ENCODE results near the gene C6orf141. TPM values are rescaled to one million over a fixed set of nuclear protein-coding genes. Genes with fewer than 3 reads are reported as not detected.

C6orf141 gene
- total and polyA plus RNA-seq, 2 of the 13 experiments (the other 11 are each of a cell fraction or from before 2014, with no cell fraction given), result 0.07 TPM; not detected in 1

- Histone ChIP-seq H4K20me1 (ENCODE audit: insufficient read depth, low read length) (no peaks in the 10 kb centered on the region), H3K36me3 (replicated peaks in 1 of 2; ENCODE audit: control insufficient read depth in 1 of 2, insufficient read depth in 2 of 2, low read length in 2 of 2) (no peaks in the 10 kb centered on the region), H3K27ac (ENCODE audit: extremely low read length, insufficient read depth, low read length) (peak overlapping the region; percentile 41), H3K9ac (ENCODE audit: insufficient read depth, low read depth, low read length) (no peak overlapping the region), H3K9me3 (ENCODE audit: low read length) (no peaks in the 10 kb centered on the region), H2AFZ (ENCODE audit: low read length) (peak overlapping the region; percentile 99), H3K4me1 (ENCODE audit: insufficient read depth, low read length) (peaks cover 63% of the 10 kb centered on the region), H3K79me2 (ENCODE audit: insufficient read depth, low read length) (no peaks in the 10 kb centered on the region), H3K4me2 (ENCODE audit: low read depth, low read length) (peak overlapping the region; percentile 12; the same call in 1 of the 2 replicates), H3K4me3 (replicated peaks in 1 of 3; ENCODE audit: insufficient read depth in 1 of 3, low read depth in 2 of 3, low read length in 3 of 3) (no peak overlapping the region), H3K27me3 (ENCODE audit: control insufficient read depth in 1 of 2, insufficient read depth in 2 of 2, low read length in 2 of 2) (no peaks in the 10 kb centered on the region)
- BruUV-seq (replicated peaks), result no TSS peak
- FAIRE-seq (no peak), ATAC-seq (peak; percentile 47; the same call in 2 of the 3 replicates), DNase-seq (ENCODE audit: low spot score) (peak; percentile 42)
- ChIA-PET POLR2A (interaction anchor here (0.9 kb wide), 1 partner anchor 12 kb away, joined by 3 read pairs; no protein-coding TSS in a partner anchor), CTCF (ENCODE audit: low intra/inter-chr PET ratio, low total read pairs) (no interaction called here)
- intact Hi-C loops (cut with micrococcal nuclease; ENCODE audit: unreplicated experiment) (loop anchor here (1.0 kb wide), 1 partner anchor 46 kb away; the partner anchor contains the start of genes CENPQ and MMUT), in situ Hi-C loops (cut with HindIII; ENCODE audit: extremely low pct_ligation_motif_present, low pct_unique_long_range_greater_than_20kb) (no loop called here)
- 65% methylated on average over 3 of the region's 3 CpGs for WGBS (ENCODE audit: low lambda C conversion rate)
- TF ChIP-seq PRDM10 (CRISPR knock-in tag; IDR thresholded peaks at IDR 0.05; ENCODE audit: low read depth) (no peak), ZSCAN9 (CRISPR knock-in tag; IDR thresholded peaks at IDR 0.05; ENCODE audit: borderline replicate concordance) (0 out of 2 replicates have a peak, but pooled peaks have one; percentile 40), ZNF704 (CRISPR knock-in tag; IDR thresholded peaks at IDR 0.05; ENCODE audit: borderline replicate concordance) (no peak), ZBTB3 (CRISPR knock-in tag; IDR thresholded peaks at IDR 0.05; ENCODE audit: borderline replicate concordance, low read depth) (no peak), ZNF879 (CRISPR knock-in tag; IDR thresholded peaks at IDR 0.05) (no peak), HOXD1 (CRISPR knock-in tag; IDR thresholded peaks at IDR 0.05) (no peak), ZNF577 (CRISPR knock-in tag; IDR thresholded peaks at IDR 0.05; ENCODE audit: borderline replicate concordance, low read depth) (no peak), ZNF550 (CRISPR knock-in tag; IDR thresholded peaks at IDR 0.05; ENCODE audit: borderline replicate concordance) (no peak), ZNF205 (CRISPR knock-in tag; IDR thresholded peaks at IDR 0.05) (no peak), ZNF639 (CRISPR knock-in tag; conservative IDR thresholded peaks at IDR 0.05) (no peak), SMAD1 (CRISPR knock-in tag; IDR thresholded peaks at IDR 0.05; ENCODE audit: borderline replicate concordance, low read depth) (no peak), THRA (CRISPR knock-in tag; IDR thresholded peaks at IDR 0.05; ENCODE audit: borderline replicate concordance) (no peak), MEIS2 (CRISPR knock-in tag; IDR thresholded peaks at IDR 0.05) (no peak), LRRFIP1 (CRISPR knock-in tag; conservative IDR thresholded peaks at IDR 0.05) (no peak)
Observed at GRCh38 chr6:49509342-49509741, 41.1 kb upstream of the C6orf141 start.

Measured in HepG2 (cell line).